Endothelial cell of umbilical vein (primary cell): ENCODE results near the gene DENND1A. TPM values are rescaled to one million over a fixed set of nuclear protein-coding genes. Genes with fewer than 3 reads are reported as not detected.

Source experiments
- BruUV-seq: library from RNA; stranded (reverse); fragments of 400-500 nt; replicated peaks from 2 replicates; lab custom pipeline; 2021; lab: Mats Ljungman, UMichigan
- CTCF ChIA-PET: fragments of 300-600, 350-600 bp; sonication (Branson Sonifier 250); formaldehyde crosslinking; loops from one replicate; lab custom pipeline; 2021; ENCODE audit warnings: antibody characterized with exemption, inconsistent platforms; lab: Charles Lee
- POLR2A ChIA-PET: fragments of 300-600, 350-600 bp; sonication (Branson Sonifier 250); formaldehyde crosslinking; loops from one replicate; lab custom pipeline; 2021; ENCODE audit warnings: antibody characterized with exemption, inconsistent platforms; lab: Charles Lee
- DNase-seq: peaks from one replicate; pipeline ENCODE4 v3.0.0-alpha.2; 2011; ENCODE audit warnings: low read depth, low spot score
- FAIRE-seq: peaks from 2 replicates; lab custom pipeline; 2011; peaks lifted over from hg19 to GRCh38; lab: Jason Lieb, UNC
- H2AFZ ChIP-seq: 2 replicates; pipeline ENCODE4 v1.6.0; 2012; ENCODE audit warnings: low read depth, low read length, control low read depth, inconsistent platforms
- H3K27ac ChIP-seq: 2 replicates; pipeline ENCODE4 v1.5.1; 2011; ENCODE audit warnings: low read depth, mild to moderate bottlenecking, control low read depth, low read length, moderate library complexity; ENCODE audit not compliant: insufficient read depth
- H3K27me3 ChIP-seq, 2 experiments: 2 replicates each; pipeline versions ENCODE4 v1.6.0 to v1.6.1; 2011; ENCODE audit warnings: low read length in 2 of 2, mixed read lengths in 1 of 2; ENCODE audit not compliant: control insufficient read depth in 2 of 2, insufficient read depth in 2 of 2
- H3K36me3 ChIP-seq, 2 experiments: 2 replicates in 1 of 2; 3 replicates in 1 of 2; pipeline ENCODE4 v1.5.1; 2011; ENCODE audit warnings: low read length in 2 of 2, mild to moderate bottlenecking in 1 of 2, moderate library complexity in 1 of 2; ENCODE audit not compliant: control insufficient read depth in 2 of 2, insufficient read depth in 2 of 2; ENCODE audit errors: extremely low read depth in 1 of 2
- H3K4me1 ChIP-seq: 3 replicates; pipeline ENCODE4 v1.5.1; 2011; ENCODE audit warnings: mild to moderate bottlenecking, low read length; ENCODE audit not compliant: control insufficient read depth, insufficient read depth; ENCODE audit errors: extremely low read depth
- H3K4me2 ChIP-seq: 2 replicates; pipeline ENCODE4 v1.6.1; 2011; ENCODE audit warnings: low read length, control low read depth, mixed read lengths; ENCODE audit not compliant: insufficient read depth
- H3K4me3 ChIP-seq, 3 experiments: fragments of 200-600 bp in 1 of 3; sonication (generic), shearing (Covaris generic) in 1 of 3; replicated peaks in 1 of 3; 2 replicates each; pipeline ENCODE4 v1.5.1; 2011 to 2016; ENCODE audit warnings: control low read depth in 3 of 3, low read length in 3 of 3, mild to moderate bottlenecking in 2 of 3, inconsistent platforms in 1 of 3, low read depth in 1 of 3, moderate library complexity in 1 of 3; ENCODE audit not compliant: insufficient read depth in 1 of 3
- H3K79me2 ChIP-seq: 2 replicates; pipeline ENCODE4 v1.6.0; 2012; ENCODE audit warnings: low read length, inconsistent platforms; ENCODE audit not compliant: control insufficient read depth, insufficient read depth
- H3K9ac ChIP-seq: replicated peaks from 2 replicates; pipeline ENCODE3; 2011; ENCODE audit warnings: low read length, control low read depth; ENCODE audit not compliant: insufficient read depth; ENCODE audit errors: extremely low read depth
- H3K9me1 ChIP-seq: replicated peaks from 3 replicates; pipeline ENCODE4 v1.6.0; 2011; ENCODE audit warnings: mild to moderate bottlenecking, low read length; ENCODE audit not compliant: control insufficient read depth, insufficient read depth; ENCODE audit errors: extremely low read depth
- H3K9me3 ChIP-seq: replicated peaks from 2 replicates; pipeline ENCODE4 v1.5.1; 2012; ENCODE audit warnings: low read length, inconsistent platforms; ENCODE audit not compliant: control insufficient read depth, insufficient read depth
- H4K20me1 ChIP-seq: replicated peaks from 2 replicates; pipeline ENCODE3; 2011; ENCODE audit warnings: mild to moderate bottlenecking, low read length; ENCODE audit not compliant: control insufficient read depth, insufficient read depth; ENCODE audit errors: extremely low read depth
- EZH2 ChIP-seq: IDR thresholded peaks from 2 replicates; pipeline ENCODE4 v1.6.1; 2012; ENCODE audit warnings: borderline replicate concordance, low read depth, mild to moderate bottlenecking, moderate library complexity, low read length, inconsistent platforms; ENCODE audit not compliant: severe bottlenecking
- FOS ChIP-seq: IDR thresholded peaks from 2 replicates; pipeline ENCODE4 v1.6.1; 2011; ENCODE audit warnings: mild to moderate bottlenecking, low read length, moderate library complexity, borderline replicate concordance; ENCODE audit not compliant: insufficient read depth
- GATA2 ChIP-seq: IDR thresholded peaks from 2 replicates; pipeline ENCODE4 v1.7.0; 2011; ENCODE audit warnings: low read depth, mild to moderate bottlenecking, moderate library complexity, mixed read lengths, low read length; ENCODE audit not compliant: insufficient read length, insufficient read depth
- JUN ChIP-seq: IDR thresholded peaks from 2 replicates; pipeline ENCODE4 v1.6.1; 2011; ENCODE audit warnings: borderline replicate concordance, low read depth; ENCODE audit not compliant: insufficient read length, insufficient read depth
- MAX ChIP-seq: IDR thresholded peaks from 2 replicates; pipeline ENCODE4 v1.6.1; 2011; ENCODE audit not compliant: insufficient read depth, insufficient read length
- MYC ChIP-seq: IDR thresholded peaks from one replicate; pipeline ENCODE4 v1.6.1; 2011; ENCODE audit warnings: mild to moderate bottlenecking, low read depth, low read length
- POLR2A ChIP-seq: IDR thresholded peaks from 2 replicates; pipeline ENCODE4 v1.6.1; 2012; ENCODE audit warnings: low read depth, mild to moderate bottlenecking, control low read depth, low read length
- POLR2AphosphoS5 ChIP-seq: IDR thresholded peaks from 2 replicates; pipeline ENCODE4 v1.6.1; 2012; ENCODE audit warnings: low read depth, mild to moderate bottlenecking, control low read depth, low read length, moderate library complexity; ENCODE audit not compliant: insufficient read depth
- dilution Hi-C: fragments of 300-500 bp; cut with MboI; formaldehyde crosslinking; loops from one replicate; pipeline ENCODE4 v1.15.0; 2019; ENCODE audit warnings: low sequenced_read_pairs; ENCODE audit not compliant: extremely low pct_ligation_motif_present
- intact Hi-C: fragments of 100-400 bp; cut with micrococcal nuclease; formaldehyde crosslinking; loops from one replicate; pipeline ENCODE4 v1.10.0; 2022
- polyA plus RNA-seq, 4 experiments: library from polyadenylated mRNA; depleted of rRNA in 3 of 4; stranded (reverse) in 3 of 4; unstranded in 1 of 4; fragments of >200 nt; gene quantifications; 2 replicates each; pipeline versions ENCODE4 v1.2.1 to v1.2.3, GENCODE V29; 2011 to 2012; ENCODE audit warnings: missing spikeins in 1 of 4
- total RNA-seq: library from RNA; stranded (reverse); gene quantifications from 2 replicates; pipeline ENCODE4 v1.2.3, GENCODE V29; 2021

Gene DENND1A
- total and polyA plus RNA-seq, 2 donors (not counting 3 experiments of a cell fraction or from before 2014, with no cell fraction given), result 18.5 to 24.5 TPM

DNA sequence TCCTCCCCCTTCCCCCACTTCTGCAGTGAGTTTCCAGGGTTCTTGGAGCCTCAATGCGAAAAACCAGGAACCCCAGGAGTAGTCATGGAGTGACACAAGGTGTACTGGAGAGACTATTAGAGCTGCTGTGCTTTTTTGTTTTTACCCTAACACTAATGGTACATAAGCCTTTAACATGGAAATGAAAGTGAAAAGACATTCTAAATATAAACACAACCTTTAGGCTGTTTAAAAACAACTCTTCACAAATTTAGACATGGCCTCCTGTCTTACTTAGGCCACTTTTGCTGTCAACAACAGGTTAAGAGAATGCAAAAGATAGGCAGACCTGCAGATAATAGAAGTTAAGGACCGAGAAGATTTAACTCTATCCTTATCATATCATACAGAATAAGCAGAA is 232.2 kb downstream of the DENND1A start:
- dilution Hi-C loops (no loop called here), intact Hi-C loops (no loop called here)
- Histone ChIP-seq H2AFZ (no peak overlapping the region), H3K79me2 (no peaks in the 10 kb centered on the region), H3K9me1 (no peaks in the 10 kb centered on the region), H3K9me3 (no peaks in the 10 kb centered on the region), H3K4me2 (no peak overlapping the region), H3K4me3 (no peak overlapping the region), H3K27ac (no peak overlapping the region), H3K9ac (no peak overlapping the region), H4K20me1 (no peaks in the 10 kb centered on the region), H3K27me3 (no peaks in the 10 kb centered on the region), H3K4me1 (no peaks in the 10 kb centered on the region), H3K36me3 (no peaks in the 10 kb centered on the region)
- BruUV-seq, result no TSS peak
- FAIRE-seq (no peak), DNase-seq (no peak)
- ChIA-PET POLR2A (no interaction called here), CTCF (interaction anchor here (1.4 kb wide), 1 partner anchor 51 kb away, joined by 3 read pairs; no protein-coding TSS in a partner anchor)
- TF ChIP-seq FOS (no peak), MAX (no peak), MYC (no peak), JUN (no peak), POLR2A (no peak), POLR2AphosphoS5 (no peak), EZH2 (no peak)

DNA sequence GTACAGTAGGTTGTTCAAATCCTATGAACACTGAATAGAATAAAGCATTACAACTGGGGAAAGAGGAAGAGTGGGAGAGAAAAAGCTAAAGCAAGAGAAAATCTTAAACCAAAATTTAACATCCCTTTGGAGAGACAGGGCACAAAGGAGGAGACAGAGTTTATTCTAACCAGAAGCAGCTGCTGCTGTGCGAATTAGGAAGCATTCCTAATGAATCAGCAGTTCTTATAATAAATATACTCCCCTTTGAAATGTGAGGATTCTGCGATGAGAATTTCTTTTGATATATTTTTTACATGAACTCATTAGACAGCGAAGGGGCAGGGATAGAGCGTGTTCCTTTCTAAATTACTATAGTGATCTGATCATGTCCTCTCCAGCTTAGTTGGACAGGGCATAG is 233.4 kb downstream of the DENND1A start:
- POLR2A ChIA-PET, result no interaction called here

More for the DNA sequence above, 233.4 kb downstream of the DENND1A start:
- no peak overlapping the region for H3K9ac ChIP-seq
- H3K9me3 ChIP-seq, result no peaks in the 10 kb centered on the region
- no peaks in the 10 kb centered on the region for H3K79me2 ChIP-seq
- no peaks in the 10 kb centered on the region for H3K27me3 ChIP-seq
- no peaks in the 10 kb centered on the region for H3K36me3 ChIP-seq
- FAIRE-seq, result no peak
- no peak overlapping the region for H3K4me3 ChIP-seq
- no peaks in the 10 kb centered on the region for H4K20me1 ChIP-seq
- intact Hi-C loops, result no loop called here
- DNase-seq, result no peak
- no TSS peak for BruUV-seq
- H2AFZ ChIP-seq, result no peak overlapping the region
- no peak overlapping the region for H3K27ac ChIP-seq
- CTCF ChIA-PET, result interaction anchor here (0.7 to 1.4 kb wide), 2 partner anchors 49 to 123 kb away, joined by 3 read pairs; no protein-coding TSS in a partner anchor
- no peaks in the 10 kb centered on the region for H3K9me1 ChIP-seq
- no peak for TF ChIP-seq POLR2AphosphoS5
- TF ChIP-seq FOS, result no peak
- TF ChIP-seq MAX, result no peak
- TF ChIP-seq MYC, result no peak
- TF ChIP-seq GATA2, result no peak
- dilution Hi-C loops, result no loop called here
- no peak overlapping the region for H3K4me2 ChIP-seq
- H3K4me1 ChIP-seq, result no peaks in the 10 kb centered on the region
